SK-N-SH (cell line): ENCODE measurements around the gene CYFIP2. TPM values are rescaled to one million over a fixed set of nuclear protein-coding genes. Genes with fewer than 3 reads are reported as not detected.

ENCODE experiments used
- CTCF ChIA-PET: fragments of 300-600, 350-600 bp; formaldehyde crosslinking; extraction: SDS; loops from one replicate; lab custom pipeline; 2021; lab: Yijun Ruan, JAX
- POLR2A ChIA-PET: fragments of 350-600 bp; sonication (Branson Sonifier 250); formaldehyde crosslinking; extraction: SDS; loops from one replicate; lab custom pipeline; 2020; ENCODE audit warnings: antibody characterized with exemption, inconsistent platforms; lab: Yijun Ruan, JAX
- DNase-seq: peaks from one replicate; pipeline ENCODE4 v3.0.0; 2012
- H2AFZ ChIP-seq: fragments of 200-600 bp; sonication (generic); 2 replicates; pipeline ENCODE4 v1.8.1; 2016; ENCODE audit warnings: antibody characterized with exemption, mild to moderate bottlenecking, low read depth
- H3F3A ChIP-seq: fragments of 200-600 bp; sonication (generic); replicated peaks from 2 replicates; pipeline ENCODE3; 2016; ENCODE audit warnings: antibody characterized with exemption, mild to moderate bottlenecking; ENCODE audit not compliant: insufficient read depth
- H3K27ac ChIP-seq, 2 experiments: fragments of 200-500 bp in 1 of 2; fragments of 200-600 bp in 1 of 2; sonication (Bioruptor generic) in 1 of 2; sonication (generic), shearing (Covaris generic) in 1 of 2; 2 replicates each; pipeline versions ENCODE4 v1.5.1 to v1.6.1; 2014 to 2016; ENCODE audit warnings: low read depth in 2 of 2, inconsistent platforms in 1 of 2, low read length in 1 of 2, mild to moderate bottlenecking in 1 of 2, mixed read lengths in 1 of 2
- H3K27me3 ChIP-seq: fragments of 200-600 bp; sonication (generic), shearing (Covaris generic); 2 replicates; pipeline ENCODE4 v1.6.1; 2016; ENCODE audit warnings: mixed run types; ENCODE audit not compliant: insufficient read depth
- H3K36me3 ChIP-seq, 2 experiments: fragments of 200-500 bp in 1 of 2; fragments of 200-600 bp in 1 of 2; sonication (Bioruptor generic) in 1 of 2; sonication (generic) in 1 of 2; replicated peaks in 1 of 2; 2 replicates each; pipeline versions ENCODE3 to v1.5.1; 2014 to 2016; ENCODE audit warnings: low read length in 1 of 2, mild to moderate bottlenecking in 1 of 2; ENCODE audit not compliant: insufficient read depth in 2 of 2, control insufficient read depth in 1 of 2
- H3K4me1 ChIP-seq, 2 experiments: fragments of 200-500 bp in 1 of 2; fragments of 200-600 bp in 1 of 2; sonication (Bioruptor generic) in 1 of 2; sonication (generic), shearing (Covaris generic) in 1 of 2; 2 replicates each; pipeline versions ENCODE4 v1.5.1 to v1.6.1; 2014 to 2016; ENCODE audit warnings: low read depth in 1 of 2, low read length in 1 of 2, mixed run types in 1 of 2; ENCODE audit not compliant: insufficient read depth in 2 of 2, control insufficient read depth in 1 of 2
- H3K4me2 ChIP-seq: fragments of 200-600 bp; sonication (generic), shearing (Covaris generic); 2 replicates; pipeline ENCODE4 v1.6.1; 2017; ENCODE audit warnings: mixed run types
- H3K4me3 ChIP-seq, 2 experiments: fragments of 200-500 bp in 1 of 2; fragments of 200-600 bp in 1 of 2; sonication (Bioruptor generic) in 1 of 2; sonication (generic), shearing (Covaris generic) in 1 of 2; 2 replicates each; pipeline versions ENCODE4 v1.5.1 to v1.8.1; 2014 to 2016; ENCODE audit warnings: low read depth in 2 of 2, inconsistent platforms in 1 of 2, low read length in 1 of 2, mild to moderate bottlenecking in 1 of 2, mixed read lengths in 1 of 2, moderate library complexity in 1 of 2
- H3K79me2 ChIP-seq: fragments of 200-600 bp; sonication (generic); 2 replicates; pipeline ENCODE4 v1.8.1; 2017; ENCODE audit warnings: mild to moderate bottlenecking; ENCODE audit not compliant: insufficient read depth
- H3K9ac ChIP-seq: fragments of 200-600 bp; sonication (generic); 2 replicates; pipeline ENCODE4 v1.6.1; 2017; ENCODE audit warnings: mixed run types
- H3K9me2 ChIP-seq: fragments of 200-600 bp; sonication (generic); 2 replicates; pipeline ENCODE4 v1.6.1; 2017; ENCODE audit warnings: mixed run types
- H3K9me3 ChIP-seq: fragments of 200-600 bp; sonication (generic); 2 replicates; pipeline ENCODE4 v1.6.1; 2017; ENCODE audit warnings: mixed run types, mild to moderate bottlenecking, moderate library complexity
- H4K20me1 ChIP-seq: fragments of 200-600 bp; sonication (generic); 2 replicates; pipeline ENCODE4 v1.6.1; 2017; ENCODE audit warnings: mild to moderate bottlenecking, mixed run types; ENCODE audit not compliant: insufficient read depth
- CHD2 ChIP-seq: fragments of 150-350 bp; IDR thresholded peaks from 2 replicates; pipeline ENCODE4 v1.6.1; 2018; ENCODE audit warnings: low read length; ENCODE audit not compliant: partially characterized antibody
- CTCF ChIP-seq: fragments of 200-600 bp; sonication (generic); IDR thresholded peaks from 2 replicates; pipeline ENCODE4 v1.6.1; 2017; ENCODE audit warnings: antibody characterized with exemption, mild to moderate bottlenecking, moderate library complexity
- GABPA ChIP-seq: IDR thresholded peaks from 2 replicates; pipeline ENCODE4 v1.4.0; 2012; ENCODE audit warnings: low read depth, mild to moderate bottlenecking
- MEF2A ChIP-seq: IDR thresholded peaks from 2 replicates; pipeline ENCODE4 v1.4.0; 2012; ENCODE audit warnings: low read depth, borderline replicate concordance
- NRF1 ChIP-seq: IDR thresholded peaks from 2 replicates; pipeline ENCODE4 v1.6.1; 2012; ENCODE audit warnings: low read depth, mild to moderate bottlenecking, low read length
- PBX3 ChIP-seq: IDR thresholded peaks from 2 replicates; pipeline ENCODE4; 2012
- REST ChIP-seq: IDR thresholded peaks from 2 replicates; pipeline ENCODE4 v1.6.1; 2012; ENCODE audit warnings: mild to moderate bottlenecking, low read depth, low read length, moderate library complexity
- RFX5 ChIP-seq: IDR thresholded peaks from 2 replicates; pipeline ENCODE4 v1.6.1; 2012; ENCODE audit warnings: mild to moderate bottlenecking, improper control_type of control experiment, low read length
- RXRA ChIP-seq: IDR thresholded peaks from 2 replicates; pipeline ENCODE4 v1.4.0; 2012; ENCODE audit warnings: low read depth, mild to moderate bottlenecking, borderline replicate concordance
- TCF12 ChIP-seq: IDR thresholded peaks from 2 replicates; pipeline ENCODE4 v1.4.0; 2012
- TEAD4 ChIP-seq: IDR thresholded peaks from 2 replicates; pipeline ENCODE4 v1.4.0; 2012; ENCODE audit warnings: mild to moderate bottlenecking, borderline replicate concordance; ENCODE audit not compliant: insufficient read depth
- WGBS: methylation state at CpG from one replicate; pipeline ENCODE4 v1.1.6; 2017; ENCODE audit warnings: low lambda C conversion rate; 5-methylcytosine and 5-hydroxymethylcytosine counted together
- polyA plus RNA-seq, 3 experiments: library from polyadenylated mRNA; depleted of rRNA; stranded (reverse); fragments of >200 nt; gene quantifications; 2 replicates each; pipeline ENCODE4 v1.2.3, GENCODE V29; 2012
- TF ChIP-seq, protein P1 (sequence below): IDR thresholded peaks from 2 replicates; pipeline ENCODE4 v1.4.0; 2012; ENCODE audit warnings: low read depth, borderline replicate concordance

Gene CYFIP2
- polyA plus RNA-seq, 1 of the 3 experiments (the other 2 are of a cell fraction) = 20.1 TPM

DNA sequence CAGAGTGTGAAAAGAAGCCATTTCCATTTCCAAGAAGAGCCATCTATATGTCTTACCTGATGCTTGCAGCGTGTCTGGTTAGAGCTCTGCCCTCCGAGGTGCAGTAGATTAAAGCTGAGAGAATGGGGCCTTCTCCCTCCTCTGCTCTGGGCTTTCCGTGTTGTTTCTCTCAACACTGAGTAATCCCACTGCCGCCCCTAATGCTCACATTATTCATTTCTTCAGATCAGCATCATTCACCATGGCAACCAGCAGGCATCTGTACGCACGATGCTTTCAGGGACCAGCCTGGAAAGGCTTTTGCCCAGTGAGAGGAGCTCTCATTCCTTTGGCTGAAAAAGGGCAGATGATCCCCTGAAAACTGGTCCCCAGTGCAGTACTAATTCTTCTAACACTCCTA lies 79.6 kb downstream of the CYFIP2 start:
- ChIA-PET CTCF (interaction anchor here (0.7 to 8.6 kb wide), 6 partner anchors 10 to 131 kb away, joined by 3 to 46 read pairs (median 4); no protein-coding TSS in a partner anchor), POLR2A (no interaction called here)

More for the DNA sequence above, 79.6 kb downstream of the CYFIP2 start:
- peak; percentile 37 for DNase-seq
- H3K36me3 ChIP-seq = peaks cover 0 to 10% of the 10 kb centered on the region in 2 experiments
- H3K4me3 ChIP-seq = no peak overlapping the region
- TF ChIP-seq CHD2 = no peak
- no peak for TF ChIP-seq PBX3
- TF ChIP-seq MEF2A = no peak
- no peak for TF ChIP-seq CTCF
- TF ChIP-seq RXRA = no peak
- no peak for TF ChIP-seq REST
- TF ChIP-seq, protein P1, sequence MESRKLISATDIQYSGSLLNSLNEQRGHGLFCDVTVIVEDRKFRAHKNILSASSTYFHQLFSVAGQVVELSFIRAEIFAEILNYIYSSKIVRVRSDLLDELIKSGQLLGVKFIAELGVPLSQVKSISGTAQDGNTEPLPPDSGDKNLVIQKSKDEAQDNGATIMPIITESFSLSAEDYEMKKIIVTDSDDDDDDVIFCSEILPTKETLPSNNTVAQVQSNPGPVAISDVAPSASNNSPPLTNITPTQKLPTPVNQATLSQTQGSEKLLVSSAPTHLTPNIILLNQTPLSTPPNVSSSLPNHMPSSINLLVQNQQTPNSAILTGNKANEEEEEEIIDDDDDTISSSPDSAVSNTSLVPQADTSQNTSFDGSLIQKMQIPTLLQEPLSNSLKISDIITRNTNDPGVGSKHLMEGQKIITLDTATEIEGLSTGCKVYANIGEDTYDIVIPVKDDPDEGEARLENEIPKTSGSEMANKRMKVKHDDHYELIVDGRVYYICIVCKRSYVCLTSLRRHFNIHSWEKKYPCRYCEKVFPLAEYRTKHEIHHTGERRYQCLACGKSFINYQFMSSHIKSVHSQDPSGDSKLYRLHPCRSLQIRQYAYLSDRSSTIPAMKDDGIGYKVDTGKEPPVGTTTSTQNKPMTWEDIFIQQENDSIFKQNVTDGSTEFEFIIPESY = no peak
- no peak for TF ChIP-seq RFX5
- no peak for TF ChIP-seq GABPA
- TF ChIP-seq TEAD4 = no peak
- no peak for TF ChIP-seq NRF1
- TF ChIP-seq TCF12 = no peak
- TF ChIP-seq, all 33 proteins: peak for 0
- Histone ChIP-seq H4K20me1 (no peaks in the 10 kb centered on the region), H3K9ac (no peak overlapping the region), H3K9me3 (no peaks in the 10 kb centered on the region), H3K27me3 (no peaks in the 10 kb centered on the region), H3K9me2 (no peaks in the 10 kb centered on the region), H3K79me2 (no peaks in the 10 kb centered on the region), H3K4me1 (no peaks in the 10 kb centered on the region), H2AFZ (no peak overlapping the region), H3F3A (no peaks in the 10 kb centered on the region), H3K4me2 (no peak overlapping the region), H3K27ac (no peak overlapping the region)
- WGBS = 90% methylated on average over 6 of the region's 6 CpGs
